OCI-LY7 (cell line): Measurements from ENCODE around the gene ERICH6.

ENCODE experiments used
- EZH2phosphoT487 ChIP-seq: fragments of 200-600 bp; sonication (generic); IDR thresholded peaks from 2 replicates; pipeline ENCODE4 v1.6.1; 2018; ENCODE audit warnings: low read depth, borderline replicate concordance, mild to moderate bottlenecking, mixed run types, antibody characterized with exemption, low read length, moderate library complexity, mixed read lengths
- TF ChIP-seq, protein P1 (sequence below): fragments of 200-600 bp; sonication (generic); conservative IDR thresholded peaks from 2 replicates; pipeline ENCODE4 v1.5.1; 2014; ENCODE audit warnings: mild to moderate bottlenecking, antibody characterized with exemption, low read length, moderate library complexity, mixed read lengths

DNA sequence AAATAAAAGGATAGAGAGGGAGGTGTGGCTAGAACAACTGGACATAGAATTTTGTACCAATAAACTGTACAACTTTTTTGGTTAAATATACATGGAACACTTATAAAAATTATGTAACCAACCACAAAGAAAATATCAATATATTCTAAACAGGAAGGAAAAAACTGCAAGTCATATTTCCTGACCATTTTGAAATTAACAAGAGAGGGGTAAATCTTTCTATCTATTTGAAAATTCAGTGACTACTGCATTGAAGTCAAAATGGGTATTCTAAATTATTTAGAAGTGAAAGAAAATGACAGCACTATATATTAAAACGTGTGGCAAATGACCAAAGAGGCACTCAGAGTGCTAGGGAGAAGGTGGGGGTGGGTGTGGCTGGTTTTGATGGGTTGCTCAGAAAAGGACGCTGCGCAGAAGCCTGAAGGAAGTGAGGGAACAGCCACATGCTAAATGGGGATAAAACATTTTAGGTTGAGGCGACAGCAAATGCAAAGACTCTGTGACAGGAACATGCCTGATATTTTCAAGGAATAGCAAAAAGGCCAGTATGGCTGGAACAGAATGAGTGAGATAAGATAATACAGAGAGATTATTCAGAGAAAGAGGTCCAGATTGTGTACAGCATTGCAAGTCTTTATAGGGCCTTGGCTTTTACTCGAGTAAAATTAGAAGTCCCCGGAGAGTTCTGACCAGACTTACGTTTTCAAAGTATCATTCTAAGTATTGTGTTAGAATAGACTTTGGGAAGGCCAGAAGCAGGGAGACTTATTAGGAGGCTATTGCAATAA lies 41.1 kb downstream of the ERICH6 start:
- TF ChIP-seq, protein P1, sequence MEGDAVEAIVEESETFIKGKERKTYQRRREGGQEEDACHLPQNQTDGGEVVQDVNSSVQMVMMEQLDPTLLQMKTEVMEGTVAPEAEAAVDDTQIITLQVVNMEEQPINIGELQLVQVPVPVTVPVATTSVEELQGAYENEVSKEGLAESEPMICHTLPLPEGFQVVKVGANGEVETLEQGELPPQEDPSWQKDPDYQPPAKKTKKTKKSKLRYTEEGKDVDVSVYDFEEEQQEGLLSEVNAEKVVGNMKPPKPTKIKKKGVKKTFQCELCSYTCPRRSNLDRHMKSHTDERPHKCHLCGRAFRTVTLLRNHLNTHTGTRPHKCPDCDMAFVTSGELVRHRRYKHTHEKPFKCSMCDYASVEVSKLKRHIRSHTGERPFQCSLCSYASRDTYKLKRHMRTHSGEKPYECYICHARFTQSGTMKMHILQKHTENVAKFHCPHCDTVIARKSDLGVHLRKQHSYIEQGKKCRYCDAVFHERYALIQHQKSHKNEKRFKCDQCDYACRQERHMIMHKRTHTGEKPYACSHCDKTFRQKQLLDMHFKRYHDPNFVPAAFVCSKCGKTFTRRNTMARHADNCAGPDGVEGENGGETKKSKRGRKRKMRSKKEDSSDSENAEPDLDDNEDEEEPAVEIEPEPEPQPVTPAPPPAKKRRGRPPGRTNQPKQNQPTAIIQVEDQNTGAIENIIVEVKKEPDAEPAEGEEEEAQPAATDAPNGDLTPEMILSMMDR: no peak
- TF ChIP-seq EZH2phosphoT487: no peak
